ENCODE measurements around the gene GOLGA8F. TPM values are rescaled to one million over a fixed set of nuclear protein-coding genes. Genes with fewer than 3 reads are reported as not detected.

Gene GOLGA8F
- total and polyA plus RNA-seq, 2 experiments from 2014 or later = not detected

Small RNAs within 50 kb of the gene (microRNA-seq; reads per million reads assigned to microRNA genes)
- gene MIR4509-2 = not detected

Small RNAs within 50 kb of the gene (small RNA-seq; reads per million reads assigned to genes)
- gene AC091304.5 (not detected), gene AC091304.6 (not detected), gene AC091304.9 (not detected), gene MIR4509-2 (not detected), gene RN7SL238P (not detected)

Other genes starting within 250 kb of the GOLGA8F start
- 36.2 and 57.4 TPM in 2 replicates for gene HERC2, start 56.5 kb upstream of the GOLGA8F start, total RNA-seq
- 30.2 and 41.0 TPM in 2 replicates for gene HERC2, start 56.5 kb upstream of the GOLGA8F start, polyA plus RNA-seq
- not detected in 2 replicates for gene GOLGA6L24, start 20.6 kb upstream of the GOLGA8F start, total RNA-seq
- not detected in 2 replicates for gene GOLGA6L24, start 20.6 kb upstream of the GOLGA8F start, polyA plus RNA-seq
- not detected in 2 replicates for gene GOLGA8G, start 154.3 kb downstream of the GOLGA8F start, total RNA-seq
- not detected in 2 replicates for gene GOLGA8G, start 154.3 kb downstream of the GOLGA8F start, polyA plus RNA-seq
- not detected in 2 replicates for gene GOLGA6L25, start 174.9 kb downstream of the GOLGA8F start, total RNA-seq
- not detected in 2 replicates for gene GOLGA6L25, start 174.9 kb downstream of the GOLGA8F start, polyA plus RNA-seq